ENCODE results near the gene ACOT12. TPM values are rescaled to one million over a fixed set of nuclear protein-coding genes. Genes with fewer than 3 reads are reported as not detected.

The ACOT12 gene
- total RNA-seq (2022; extraction: Qiagen RNA extraction): 0.10 TPM in 1 of 5 replicates, not detected in the others

GRCh38 chr5:81393783-81394718 lies at the start of gene ACOT12:
ACOT12 (minus strand) TSS chr5:81394134; CDS start chr5:81394114, 20 bp downstream.

GRCh38 chr5:81301271-81302015 lies 92.5 kb downstream of the ACOT12 start, which contains the start of gene ZCCHC9:
ZCCHC9 (plus strand) TSS chr5:81301587; CDS start chr5:81304758, 3,171 bp downstream.

Other genes with a start within 250 kb of the ACOT12 start
- gene CKMT2, start 160.8 kb downstream of the ACOT12 start, total RNA-seq (2022; extraction: Qiagen RNA extraction): not detected in 5 replicates
- 26.7 to 31.5 TPM (median 28.2 TPM) in 5 replicates for gene ZCCHC9, start 92.5 kb downstream of the ACOT12 start, total RNA-seq (2022; extraction: Qiagen RNA extraction)